Ascending aorta (tissue), 2 donors: ENCODE results near the gene CSTB. TPM values are rescaled to one million over a fixed set of nuclear protein-coding genes. Genes with fewer than 3 reads are reported as not detected.

ENCODE experiments used
- DNase-seq, 2 donors: peaks; one replicate each; pipeline ENCODE4 v3.0.0-alpha.2; 2019; ENCODE audit warnings: low spot score in 2 of 2
- H3K27ac ChIP-seq, 2 donors: fragments of 200-600 bp; sonication (generic); one replicate each; pipeline ENCODE4 v1.5.1; 2016 to 2017; ENCODE audit warnings: mild to moderate bottlenecking in 1 of 2
- H3K27me3 ChIP-seq: fragments of 200-600 bp; sonication (generic); one replicate; pipeline ENCODE4 v1.5.1; 2017
- H3K36me3 ChIP-seq, 2 donors: fragments of 200-600 bp; sonication (generic); one replicate each; pipeline ENCODE4 v1.5.1; 2016
- H3K4me1 ChIP-seq, 2 donors: fragments of 200-600 bp; sonication (generic); one replicate each; pipeline ENCODE4 v1.5.1; 2016 to 2017; ENCODE audit warnings: mild to moderate bottlenecking in 1 of 2
- H3K4me3 ChIP-seq, 2 donors: fragments of 200-600 bp; sonication (generic); one replicate each; pipeline ENCODE4 v1.5.1; 2016 to 2017; ENCODE audit warnings: mild to moderate bottlenecking in 1 of 2
- H3K9me3 ChIP-seq, 2 donors: fragments of 200-600 bp; sonication (generic); one replicate each; pipeline ENCODE4 v1.5.1; 2016
- CTCF ChIP-seq, 3 experiments: fragments of 200-600 bp in 2 of 3; fragments of 450-650 bp in 1 of 3; sonication (generic) in 2 of 3; IDR thresholded peaks; one replicate each; pipeline ENCODE4 v1.5.1; 2016 to 2019; ENCODE audit warnings: antibody characterized with exemption in 3 of 3, mild to moderate bottlenecking in 1 of 3, moderate library complexity in 1 of 3
- intact Hi-C: fragments of 100-400 bp; cut with DNase I; formaldehyde crosslinking; loops from one replicate; pipeline ENCODE4 v1.15.1; 2023
- total RNA-seq: library from RNA; depleted of rRNA; stranded (reverse); fragments of >200 nt; gene quantifications from one replicate; pipeline ENCODE4 v1.1.0, GENCODE V29; 2016

CSTB gene
- total RNA-seq, 1 donor from 2014 or later: 8.7 TPM

DNA sequence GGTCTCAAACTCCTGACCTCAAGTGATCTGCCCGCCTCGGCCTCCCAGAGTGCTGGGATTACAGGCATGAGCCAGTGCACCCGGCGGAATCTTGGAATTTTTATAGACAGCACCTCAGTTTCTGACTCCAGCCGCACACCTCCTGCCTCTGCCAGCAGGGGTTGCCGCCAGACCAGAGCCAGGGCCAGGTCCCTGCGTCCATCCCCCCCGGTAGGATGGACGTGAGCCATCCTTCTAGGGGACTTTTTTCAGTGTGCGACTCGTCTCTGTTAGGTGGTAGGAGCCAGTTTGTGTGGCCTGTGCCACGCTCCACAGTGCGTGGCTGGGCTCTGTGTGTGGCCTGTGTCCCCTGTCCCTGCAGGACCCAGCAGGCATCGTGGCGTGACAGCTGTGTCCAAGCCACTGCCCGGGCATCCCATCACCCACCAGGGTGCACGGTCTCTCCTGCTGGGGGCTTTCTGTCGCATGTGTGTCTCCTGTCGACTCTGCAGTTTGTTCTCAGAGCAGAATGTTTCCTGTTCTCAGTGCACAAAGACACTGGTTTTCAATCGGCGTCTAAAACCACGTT is 15.6 kb downstream of the CSTB start:
- DNase-seq: no peak
- Histone ChIP-seq H3K27me3 (no peaks in the 10 kb centered on the region), H3K27ac (no peak overlapping the region), H3K9me3 (no peaks in the 10 kb centered on the region), H3K4me3 (no peak overlapping the region), H3K4me1 (peaks cover 9 to 15% of the 10 kb centered on the region in 2 donors), H3K36me3 (peaks cover 25 to 48% of the 10 kb centered on the region in 2 donors)
- intact Hi-C loops: no loop called here
- no peak for TF ChIP-seq CTCF (IDR thresholded peaks at IDR 0.05)

DNA sequence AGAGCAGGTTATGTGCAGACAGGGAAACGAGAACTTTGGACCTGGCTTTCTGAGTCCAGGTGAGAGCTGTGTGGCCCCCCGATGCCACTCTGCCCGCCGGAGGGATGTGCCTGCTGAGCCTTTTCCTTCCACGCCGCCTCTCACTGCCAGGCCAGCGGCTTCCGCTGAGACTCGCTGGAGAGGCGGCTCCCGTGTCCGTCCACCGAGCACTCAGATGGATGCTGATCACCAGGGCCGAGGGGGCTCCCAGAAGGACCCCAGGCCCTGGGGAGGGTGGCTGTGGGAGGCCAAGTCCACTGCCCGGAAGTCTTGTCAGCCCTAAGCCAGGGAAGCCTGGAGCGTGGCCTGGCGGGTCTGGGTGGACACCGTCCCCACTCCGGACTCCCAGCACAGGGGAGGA is 16.5 kb downstream of the CSTB start:
- no peak for DNase-seq
- no peak for TF ChIP-seq CTCF (IDR thresholded peaks at IDR 0.05)
- Histone ChIP-seq H3K27me3 (no peaks in the 10 kb centered on the region), H3K4me1 (peaks cover 9 to 15% of the 10 kb centered on the region in 2 donors), H3K36me3 (peaks cover 31 to 55% of the 10 kb centered on the region in 2 donors), H3K27ac (no peak overlapping the region), H3K9me3 (no peaks in the 10 kb centered on the region), H3K4me3 (no peak overlapping the region)
- intact Hi-C loops: no loop called here

DNA sequence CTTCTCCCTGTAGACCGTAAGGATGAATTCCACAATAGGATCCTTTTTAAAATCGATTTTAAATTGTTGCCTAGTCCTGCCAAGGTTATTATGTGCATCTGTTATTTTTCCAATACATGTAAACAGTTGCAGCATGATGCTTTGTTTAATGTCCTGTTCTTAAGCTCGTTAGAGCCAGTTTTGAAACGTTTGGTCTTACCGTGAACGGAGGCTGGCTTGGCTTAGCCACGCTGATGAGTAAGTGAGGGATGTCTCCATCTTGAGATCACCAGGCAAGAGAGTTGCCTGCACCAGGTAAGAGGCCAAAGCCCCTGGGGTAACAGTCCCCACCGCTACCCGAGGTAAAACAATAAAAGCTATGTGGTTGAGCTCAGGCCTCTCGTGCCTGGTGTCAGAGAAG is 17.3 kb downstream of the CSTB start:
- TF ChIP-seq CTCF (IDR thresholded peaks at IDR 0.05): no peak
- peaks cover 9 to 15% of the 10 kb centered on the region in 2 donors for H3K4me1 ChIP-seq
- H3K9me3 ChIP-seq: no peaks in the 10 kb centered on the region
- peak overlapping the region; percentile 71 to 81 for H3K27ac ChIP-seq
- H3K4me3 ChIP-seq: peak overlapping the region in 1 of 2 donors; percentile 11
- DNase-seq: no peak
- no peaks in the 10 kb centered on the region for H3K27me3 ChIP-seq
- peaks cover 38 to 64% of the 10 kb centered on the region in 2 donors for H3K36me3 ChIP-seq
- intact Hi-C loops: loop anchor here (1.0 kb wide), 3 partner anchors 16 to 31 kb away; no protein-coding TSS in a partner anchor

DNA sequence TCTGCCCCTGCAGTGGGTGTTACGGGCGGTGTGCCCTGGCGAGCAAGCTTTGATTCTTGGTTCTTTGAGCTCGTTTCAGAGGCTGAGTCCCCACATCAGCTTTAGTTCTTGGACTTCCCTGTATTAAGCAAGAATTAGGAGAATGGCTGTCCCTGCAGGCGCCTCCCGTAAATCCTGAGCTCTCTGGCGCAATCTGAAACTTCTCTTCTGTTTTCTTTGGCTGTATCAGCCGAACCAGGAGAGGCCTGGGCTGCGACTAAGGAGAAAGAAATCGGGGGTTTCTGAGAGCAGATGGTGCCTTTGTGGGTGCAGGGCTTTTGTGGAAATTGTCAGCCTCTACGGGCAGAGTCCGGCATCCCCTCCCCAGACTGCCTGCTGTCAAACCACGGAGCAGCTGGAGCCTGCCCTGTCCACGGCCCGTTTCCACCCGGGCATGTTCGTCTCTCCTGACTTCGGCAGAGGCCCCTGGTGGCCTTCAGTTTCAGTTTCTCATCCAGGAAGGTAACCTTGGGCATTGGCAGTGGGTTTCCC is 17.9 kb downstream of the CSTB start:
- H3K4me1 ChIP-seq: peaks cover 9 to 15% of the 10 kb centered on the region in 2 donors
- intact Hi-C loops: loop anchor here (1.0 kb wide), 3 partner anchors 17 to 30 kb away; no protein-coding TSS in a partner anchor
- peak in 1 of 2 donors; percentile 78 for DNase-seq
- no peaks in the 10 kb centered on the region for H3K9me3 ChIP-seq
- peaks cover 45 to 68% of the 10 kb centered on the region in 2 donors for H3K36me3 ChIP-seq
- peak overlapping the region; percentile 11 to 56 for H3K4me3 ChIP-seq
- peak overlapping the region; percentile 71 to 81 for H3K27ac ChIP-seq
- TF ChIP-seq CTCF (IDR thresholded peaks at IDR 0.05): no peak
- H3K27me3 ChIP-seq: no peaks in the 10 kb centered on the region

- DNase-seq: peak in 1 of 2 donors; percentile 73
Observed at GRCh38 chr21:43757601-43758000, 18.5 kb downstream of the CSTB start.

More at GRCh38 chr21:43757601-43758000, 18.5 kb downstream of the CSTB start:
- peak overlapping the region; percentile 71 to 81 for H3K27ac ChIP-seq
- peak overlapping the region in 1 of 2 donors; percentile 56 for H3K4me3 ChIP-seq
- peaks cover 50 to 68% of the 10 kb centered on the region in 2 donors for H3K36me3 ChIP-seq
- H3K9me3 ChIP-seq: no peaks in the 10 kb centered on the region
- peaks cover 9 to 15% of the 10 kb centered on the region in 2 donors for H3K4me1 ChIP-seq
- TF ChIP-seq CTCF (IDR thresholded peaks at IDR 0.05): no peak
- H3K27me3 ChIP-seq: no peaks in the 10 kb centered on the region
- intact Hi-C loops: no loop called here
